OCI-LY3 (cell line): ENCODE data around the gene SCD5.

Experiments used
- H2AFZ ChIP-seq: fragments of 200-600, 300-600 bp; shearing (Covaris generic); 2 replicates; pipeline ENCODE4 v1.6.0; 2014; ENCODE audit warnings: antibody characterized with exemption, low read depth, low read length
- H3K27ac ChIP-seq: fragments of 200-600, 300-600 bp; sonication (generic); 2 replicates; pipeline ENCODE4 v1.5.1; 2014; ENCODE audit warnings: mild to moderate bottlenecking, low read length, moderate library complexity, mixed read lengths
- H3K27me3 ChIP-seq: fragments of 200-600, 300-600 bp; sonication (generic); 2 replicates; pipeline ENCODE4 v1.6.1; 2014; ENCODE audit warnings: low read depth, low read length, mixed read lengths
- H3K36me3 ChIP-seq: fragments of 200-600, 300-600 bp; sonication (generic); replicated peaks from 2 replicates; pipeline ENCODE3; 2014; ENCODE audit warnings: low read depth, low read length, mixed read lengths
- H3K4me1 ChIP-seq: fragments of 300-600, 200-600 bp; sonication (generic); 2 replicates; pipeline ENCODE4 v1.6.1; 2014; ENCODE audit warnings: low read length, mixed read lengths
- H3K4me2 ChIP-seq: fragments of 200-600, 300-600 bp; sonication (generic); 2 replicates; pipeline ENCODE4 v1.6.1; 2014; ENCODE audit warnings: low read length, mixed read lengths
- H3K4me3 ChIP-seq: fragments of 300-600, 200-600 bp; sonication (generic); 2 replicates; pipeline ENCODE4 v1.5.1; 2014; ENCODE audit warnings: antibody characterized with exemption, mild to moderate bottlenecking, low read length, moderate library complexity
- H3K79me2 ChIP-seq: fragments of 300-600, 200-600 bp; shearing (Covaris generic); 2 replicates; pipeline ENCODE4 v1.6.1; 2014; ENCODE audit warnings: mild to moderate bottlenecking, low read length, mixed read lengths
- H3K9ac ChIP-seq: fragments of 300-600, 200-600 bp; shearing (Covaris generic); 2 replicates; pipeline ENCODE4 v1.6.0; 2014; ENCODE audit warnings: mild to moderate bottlenecking, low read length, moderate library complexity
- H3K9me3 ChIP-seq: fragments of 200-600, 300-600 bp; shearing (Covaris generic); 2 replicates; pipeline ENCODE4 v1.6.1; 2014; ENCODE audit warnings: low read length, mixed read lengths; ENCODE audit not compliant: insufficient read depth
- H4K20me1 ChIP-seq: fragments of 200-600, 300-600 bp; sonication (generic); 2 replicates; pipeline ENCODE4 v1.6.1; 2016; ENCODE audit warnings: low read length, mixed read lengths; ENCODE audit not compliant: insufficient read depth
- CTCF ChIP-seq: fragments of 200-600, 300-600 bp; sonication (generic); IDR thresholded peaks from 2 replicates; pipeline ENCODE4 v1.5.1; 2014; ENCODE audit warnings: antibody characterized with exemption, low read length, low read depth
- EZH2phosphoT487 ChIP-seq: fragments of 200-600 bp; shearing (Covaris generic); IDR thresholded peaks from 2 replicates; pipeline ENCODE4 v1.6.1; 2018; ENCODE audit warnings: antibody characterized with exemption, mixed run types, low read depth

Gene SCD5

GRCh38 chr4:82770607-82771006 is 28.0 kb downstream of the SCD5 start:
- H3K79me2 ChIP-seq = no peaks in the 10 kb centered on the region

GRCh38 chr4:82765134-82765533 is 33.5 kb downstream of the SCD5 start:
- H3K36me3 ChIP-seq = no peaks in the 10 kb centered on the region
- H3K27me3 ChIP-seq = peaks cover 7% of the 10 kb centered on the region; the same call in 1 of the 2 replicates
- no peak overlapping the region for H3K27ac ChIP-seq
- H3K4me1 ChIP-seq = no peaks in the 10 kb centered on the region
- H3K4me3 ChIP-seq = no peak overlapping the region
- H3K79me2 ChIP-seq = no peaks in the 10 kb centered on the region
- TF ChIP-seq EZH2phosphoT487 = no peak
- no peak for TF ChIP-seq CTCF
- H4K20me1 ChIP-seq = no peaks in the 10 kb centered on the region
- H3K4me2 ChIP-seq = no peak overlapping the region
- no peak overlapping the region for H3K9ac ChIP-seq
- peaks cover 3% of the 10 kb centered on the region; the same call in 1 of the 2 replicates for H3K9me3 ChIP-seq
- no peak overlapping the region for H2AFZ ChIP-seq

More at GRCh38 chr4:82770607-82771006, 28.0 kb downstream of the SCD5 start:
- Histone ChIP-seq H4K20me1 (no peaks in the 10 kb centered on the region), H3K27ac (no peak overlapping the region), H3K4me2 (no peak overlapping the region), H3K9me3 (peaks cover 3% of the 10 kb centered on the region; the same call in 1 of the 2 replicates), H3K4me3 (no peak overlapping the region), H3K36me3 (no peaks in the 10 kb centered on the region), H3K9ac (no peak overlapping the region), H2AFZ (no peak overlapping the region), H3K27me3 (no peaks in the 10 kb centered on the region), H3K4me1 (no peaks in the 10 kb centered on the region)
- TF ChIP-seq CTCF = no peak
- TF ChIP-seq EZH2phosphoT487 = no peak

- no peak overlapping the region for H3K4me2 ChIP-seq
- H3K27me3 ChIP-seq = peaks cover 7% of the 10 kb centered on the region; the same call in 1 of the 2 replicates
- no peak overlapping the region for H3K27ac ChIP-seq
- no peak overlapping the region for H3K4me3 ChIP-seq
- no peaks in the 10 kb centered on the region for H3K9me3 ChIP-seq
- no peaks in the 10 kb centered on the region for H3K36me3 ChIP-seq
- H3K4me1 ChIP-seq = no peaks in the 10 kb centered on the region
- H4K20me1 ChIP-seq = no peaks in the 10 kb centered on the region
- no peak overlapping the region for H3K9ac ChIP-seq
- no peaks in the 10 kb centered on the region for H3K79me2 ChIP-seq
- TF ChIP-seq EZH2phosphoT487 (no peak), CTCF (no peak)
- no peak overlapping the region for H2AFZ ChIP-seq
These were observed 37.4 kb downstream of the SCD5 start for GRCh38 chr4:82761229-82761628.

- Histone ChIP-seq H3K4me1 (no peaks in the 10 kb centered on the region), H3K79me2 (no peaks in the 10 kb centered on the region), H2AFZ (no peak overlapping the region), H4K20me1 (no peaks in the 10 kb centered on the region), H3K36me3 (no peaks in the 10 kb centered on the region), H3K4me3 (no peak overlapping the region), H3K27me3 (peaks cover 7% of the 10 kb centered on the region; the same call in 1 of the 2 replicates), H3K4me2 (no peak overlapping the region), H3K27ac (no peak overlapping the region), H3K9ac (no peak overlapping the region), H3K9me3 (no peaks in the 10 kb centered on the region)
- no peak for TF ChIP-seq CTCF
- TF ChIP-seq EZH2phosphoT487 = no peak
These were observed 39.6 kb downstream of the SCD5 start for GRCh38 chr4:82758701-82759685.
